ENCODE results near the gene PLA2G5. TPM values are rescaled to one million over a fixed set of nuclear protein-coding genes. Genes with fewer than 3 reads are reported as not detected.
A peak's percentile ranks its signal among the peaks of the same experiment; 100 is the strongest.

The PLA2G5 gene
- polyA plus RNA-seq, 4 donors = 1.4 to 2.9 TPM; not detected in 2

- no peaks in the 10 kb centered on the region for H3K4me1 ChIP-seq (ENCODE audit: control insufficient read depth in 3 of 3, insufficient read depth in 2 of 3, low read depth in 1 of 3, low read length in 2 of 3)
- peaks cover 0 to 3% (median 0%) of the 10 kb centered on the region in 3 donors for H3K27me3 ChIP-seq (ENCODE audit: control insufficient read depth in 3 of 3, insufficient read depth in 3 of 3, low read length in 3 of 3)
Observed at GRCh38 chr1:20089328-20090077, 19.5 kb downstream of the PLA2G5 start.

GRCh38 chr1:20090119-20090518 lies 20.1 kb downstream of the PLA2G5 start:
- H3K9me3 ChIP-seq (ENCODE audit: control insufficient read depth in 2 of 2, insufficient read depth in 1 of 2, low read depth in 1 of 2, low read length in 1 of 2) = no peaks in the 10 kb centered on the region
- no peaks in the 10 kb centered on the region for H3K36me3 ChIP-seq (ENCODE audit: control insufficient read depth in 3 of 3, insufficient read depth in 2 of 3, low read depth in 1 of 3, low read length in 3 of 3)
- WGBS, 3 donors = 77 to 92% (median 89%) methylated on average over 3 of the region's 3 CpGs
- H3K27me3 ChIP-seq (ENCODE audit: control insufficient read depth in 3 of 3, insufficient read depth in 3 of 3, low read length in 3 of 3) = peaks cover 0 to 3% (median 0%) of the 10 kb centered on the region in 3 donors
- no peaks in the 10 kb centered on the region for H3K4me1 ChIP-seq (ENCODE audit: control insufficient read depth in 3 of 3, insufficient read depth in 2 of 3, low read depth in 1 of 3, low read length in 2 of 3)
- no peak for DNase-seq
- H3K4me3 ChIP-seq (ENCODE audit: low read depth in 1 of 3, low read length in 3 of 3) = no peak overlapping the region
- no peak overlapping the region for H3K27ac ChIP-seq (ENCODE audit: low read depth in 1 of 3, low read length in 2 of 3)
- no peak for FAIRE-seq

More at GRCh38 chr1:20089328-20090077, 19.5 kb downstream of the PLA2G5 start:
- no peak for FAIRE-seq
- Histone ChIP-seq H3K27ac (ENCODE audit: low read depth in 1 of 3, low read length in 2 of 3) (no peak overlapping the region), H3K36me3 (ENCODE audit: control insufficient read depth in 3 of 3, insufficient read depth in 2 of 3, low read depth in 1 of 3, low read length in 3 of 3) (no peaks in the 10 kb centered on the region), H3K9me3 (ENCODE audit: control insufficient read depth in 2 of 2, insufficient read depth in 1 of 2, low read depth in 1 of 2, low read length in 1 of 2) (no peaks in the 10 kb centered on the region), H3K4me3 (ENCODE audit: low read depth in 1 of 3, low read length in 3 of 3) (no peak overlapping the region)
- no peak for DNase-seq
- 77 to 84% (median 83%) methylated on average over 19 of the region's 19 CpGs for WGBS, 3 donors

- no peak overlapping the region for H3K27ac ChIP-seq (ENCODE audit: low read depth in 1 of 3, low read length in 2 of 3)
- 83 to 85% (median 85%) methylated on average over 6 of the region's 6 CpGs for WGBS, 3 donors
- FAIRE-seq (no peak), DNase-seq (no peak)
- no peaks in the 10 kb centered on the region for H3K36me3 ChIP-seq (ENCODE audit: control insufficient read depth in 3 of 3, insufficient read depth in 2 of 3, low read depth in 1 of 3, low read length in 3 of 3)
- H3K9me3 ChIP-seq (ENCODE audit: control insufficient read depth in 2 of 2, insufficient read depth in 1 of 2, low read depth in 1 of 2, low read length in 1 of 2) = no peaks in the 10 kb centered on the region
- no peak overlapping the region for H3K4me3 ChIP-seq (ENCODE audit: low read depth in 1 of 3, low read length in 3 of 3)
- peaks cover 0 to 3% (median 0%) of the 10 kb centered on the region in 3 donors for H3K27me3 ChIP-seq (ENCODE audit: control insufficient read depth in 3 of 3, insufficient read depth in 3 of 3, low read length in 3 of 3)
- H3K4me1 ChIP-seq (ENCODE audit: control insufficient read depth in 3 of 3, insufficient read depth in 2 of 3, low read depth in 1 of 3, low read length in 2 of 3) = no peaks in the 10 kb centered on the region
Observed at GRCh38 chr1:20090641-20091040, 20.6 kb downstream of the PLA2G5 start.

- 84 to 89% (median 86%) methylated on average over 5 of the region's 5 CpGs for WGBS, 3 donors
- H3K27ac ChIP-seq (ENCODE audit: low read depth in 1 of 3, low read length in 2 of 3) = no peak overlapping the region
- no peak for FAIRE-seq
Observed at GRCh38 chr1:20093303-20093702, 23.3 kb downstream of the PLA2G5 start.

GRCh38 chr1:20093940-20094391 lies 24.0 kb downstream of the PLA2G5 start:
- H3K9me3 ChIP-seq (ENCODE audit: control insufficient read depth in 2 of 2, insufficient read depth in 1 of 2, low read depth in 1 of 2, low read length in 1 of 2) = peaks cover 0 to 3% of the 10 kb centered on the region in 2 donors
- no peak overlapping the region for H3K27ac ChIP-seq (ENCODE audit: low read depth in 1 of 3, low read length in 2 of 3)
- H3K27me3 ChIP-seq (ENCODE audit: control insufficient read depth in 3 of 3, insufficient read depth in 3 of 3, low read length in 3 of 3) = peaks cover 0 to 3% (median 0%) of the 10 kb centered on the region in 3 donors
- no peaks in the 10 kb centered on the region for H3K36me3 ChIP-seq (ENCODE audit: control insufficient read depth in 3 of 3, insufficient read depth in 2 of 3, low read depth in 1 of 3, low read length in 3 of 3)
- DNase-seq (no peak), FAIRE-seq (no peak)
- no peak overlapping the region for H3K4me3 ChIP-seq (ENCODE audit: low read depth in 1 of 3, low read length in 3 of 3)
- H3K4me1 ChIP-seq (ENCODE audit: control insufficient read depth in 3 of 3, insufficient read depth in 2 of 3, low read depth in 1 of 3, low read length in 2 of 3) = peaks cover 0 to 2% (median 0%) of the 10 kb centered on the region in 3 donors
- WGBS, 3 donors = 73 to 76% (median 74%) methylated on average over 5 of the region's 5 CpGs

More at GRCh38 chr1:20093303-20093702, 23.3 kb downstream of the PLA2G5 start:
- no peaks in the 10 kb centered on the region for H3K36me3 ChIP-seq (ENCODE audit: control insufficient read depth in 3 of 3, insufficient read depth in 2 of 3, low read depth in 1 of 3, low read length in 3 of 3)
- peaks cover 0 to 3% (median 0%) of the 10 kb centered on the region in 3 donors for H3K27me3 ChIP-seq (ENCODE audit: control insufficient read depth in 3 of 3, insufficient read depth in 3 of 3, low read length in 3 of 3)
- H3K9me3 ChIP-seq (ENCODE audit: control insufficient read depth in 2 of 2, insufficient read depth in 1 of 2, low read depth in 1 of 2, low read length in 1 of 2) = peaks cover 0 to 3% of the 10 kb centered on the region in 2 donors
- no peak for DNase-seq
- no peak overlapping the region for H3K4me3 ChIP-seq (ENCODE audit: low read depth in 1 of 3, low read length in 3 of 3)
- H3K4me1 ChIP-seq (ENCODE audit: control insufficient read depth in 3 of 3, insufficient read depth in 2 of 3, low read depth in 1 of 3, low read length in 2 of 3) = peaks cover 0 to 2% (median 0%) of the 10 kb centered on the region in 3 donors

- FAIRE-seq (no peak), DNase-seq (peak in 1 of 2 donors; percentile 81)
- Histone ChIP-seq H3K4me3 (ENCODE audit: low read depth in 1 of 3, low read length in 3 of 3) (no peak overlapping the region), H3K36me3 (ENCODE audit: control insufficient read depth in 3 of 3, insufficient read depth in 2 of 3, low read depth in 1 of 3, low read length in 3 of 3) (no peaks in the 10 kb centered on the region), H3K27ac (ENCODE audit: low read depth in 1 of 3, low read length in 2 of 3) (no peak overlapping the region), H3K4me1 (ENCODE audit: control insufficient read depth in 3 of 3, insufficient read depth in 2 of 3, low read depth in 1 of 3, low read length in 2 of 3) (peaks cover 0 to 2% (median 0%) of the 10 kb centered on the region in 3 donors), H3K9me3 (ENCODE audit: control insufficient read depth in 2 of 2, insufficient read depth in 1 of 2, low read depth in 1 of 2, low read length in 1 of 2) (peaks cover 0 to 3% of the 10 kb centered on the region in 2 donors), H3K27me3 (ENCODE audit: control insufficient read depth in 3 of 3, insufficient read depth in 3 of 3, low read length in 3 of 3) (peaks cover 0 to 3% (median 0%) of the 10 kb centered on the region in 3 donors)
- 68 to 71% (median 68%) methylated on average over 5 of the region's 5 CpGs for WGBS, 3 donors
Observed at GRCh38 chr1:20095564-20096434, 25.8 kb downstream of the PLA2G5 start.

- FAIRE-seq = no peak
Observed at GRCh38 chr1:20096840-20097447, 26.9 kb downstream of the PLA2G5 start.

GRCh38 chr1:20099533-20099932 lies 29.5 kb downstream of the PLA2G5 start:
- WGBS, 3 donors = 59 to 66% (median 64%) methylated on average over 3 of the region's 3 CpGs
- Histone ChIP-seq H3K4me3 (ENCODE audit: low read depth in 1 of 3, low read length in 3 of 3) (no peak overlapping the region), H3K4me1 (ENCODE audit: control insufficient read depth in 3 of 3, insufficient read depth in 2 of 3, low read depth in 1 of 3, low read length in 2 of 3) (peaks cover 0 to 2% (median 0%) of the 10 kb centered on the region in 3 donors), H3K27ac (ENCODE audit: low read depth in 1 of 3, low read length in 2 of 3) (no peak overlapping the region), H3K36me3 (ENCODE audit: control insufficient read depth in 3 of 3, insufficient read depth in 2 of 3, low read depth in 1 of 3, low read length in 3 of 3) (no peaks in the 10 kb centered on the region), H3K27me3 (ENCODE audit: control insufficient read depth in 3 of 3, insufficient read depth in 3 of 3, low read length in 3 of 3) (no peaks in the 10 kb centered on the region), H3K9me3 (ENCODE audit: control insufficient read depth in 2 of 2, insufficient read depth in 1 of 2, low read depth in 1 of 2, low read length in 1 of 2) (peaks cover 0 to 3% of the 10 kb centered on the region in 2 donors)
- DNase-seq (no peak), FAIRE-seq (no peak)

More at GRCh38 chr1:20096840-20097447, 26.9 kb downstream of the PLA2G5 start:
- WGBS, 3 donors = 83 to 87% (median 85%) methylated on average over 7 of the region's 7 CpGs
- peaks cover 0 to 2% (median 0%) of the 10 kb centered on the region in 3 donors for H3K4me1 ChIP-seq (ENCODE audit: control insufficient read depth in 3 of 3, insufficient read depth in 2 of 3, low read depth in 1 of 3, low read length in 2 of 3)
- peaks cover 0 to 3% of the 10 kb centered on the region in 2 donors for H3K9me3 ChIP-seq (ENCODE audit: control insufficient read depth in 2 of 2, insufficient read depth in 1 of 2, low read depth in 1 of 2, low read length in 1 of 2)
- H3K4me3 ChIP-seq (ENCODE audit: low read depth in 1 of 3, low read length in 3 of 3) = no peak overlapping the region
- peaks cover 0 to 3% (median 0%) of the 10 kb centered on the region in 3 donors for H3K27me3 ChIP-seq (ENCODE audit: control insufficient read depth in 3 of 3, insufficient read depth in 3 of 3, low read length in 3 of 3)
- no peak for DNase-seq
- no peaks in the 10 kb centered on the region for H3K36me3 ChIP-seq (ENCODE audit: control insufficient read depth in 3 of 3, insufficient read depth in 2 of 3, low read depth in 1 of 3, low read length in 3 of 3)
- H3K27ac ChIP-seq (ENCODE audit: low read depth in 1 of 3, low read length in 2 of 3) = no peak overlapping the region

Measured in small intestine (tissue), 7 donors.